Endometrial microvascular endothelial cells (primary cell): ENCODE results near the gene INSRR. TPM values are rescaled to one million over a fixed set of nuclear protein-coding genes. Genes with fewer than 3 reads are reported as not detected.

Experiments used
- in situ Hi-C: cut with HindIII; loops from 2 replicates; pipeline ENCODE4 v1.10.0; 2017; ENCODE audit warnings: low sequenced_read_pairs, low pct_unique_long_range_greater_than_20kb; ENCODE audit errors: inconsistent ontology term
- total RNA-seq: library from RNA; depleted of rRNA; stranded (reverse); fragments of >200 nt; gene quantifications from one replicate; pipeline ENCODE4 v1.2.3, GENCODE V29; 2015; ENCODE audit errors: inconsistent ontology term

Gene INSRR
- total RNA-seq, 1 donor from 2014 or later, result not detected

DNA sequence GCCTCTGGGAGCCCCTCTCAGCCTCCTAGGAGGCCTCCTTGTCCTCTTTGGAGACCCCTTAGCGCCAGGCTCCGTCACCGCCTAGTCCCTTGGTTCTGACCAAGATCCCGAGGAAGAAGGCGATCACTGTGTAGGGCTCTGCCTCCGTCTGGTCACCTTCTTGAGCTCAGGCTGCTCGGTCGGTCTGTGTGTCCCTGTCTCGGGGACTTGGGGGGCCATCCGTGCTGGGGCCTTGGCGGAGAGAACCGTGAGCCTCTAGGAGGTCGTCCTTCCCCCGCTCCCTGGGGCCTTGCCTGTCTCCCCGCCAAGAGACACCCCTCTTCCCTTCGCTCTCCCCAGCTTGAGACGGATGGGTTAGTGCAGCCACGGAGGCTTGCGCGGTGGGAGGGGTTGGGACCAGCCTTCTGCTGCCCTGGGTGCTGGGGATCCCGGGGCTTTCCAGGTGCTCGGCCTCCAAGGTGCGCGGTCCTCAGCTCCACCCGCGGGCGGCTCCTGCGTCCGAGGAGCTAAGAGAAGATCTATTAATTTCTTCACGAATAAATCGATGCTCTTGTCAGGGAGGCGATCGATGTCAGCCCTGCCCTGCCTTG lies 701 bp upstream of the INSRR start:
- in situ Hi-C loops, result no loop called here

DNA sequence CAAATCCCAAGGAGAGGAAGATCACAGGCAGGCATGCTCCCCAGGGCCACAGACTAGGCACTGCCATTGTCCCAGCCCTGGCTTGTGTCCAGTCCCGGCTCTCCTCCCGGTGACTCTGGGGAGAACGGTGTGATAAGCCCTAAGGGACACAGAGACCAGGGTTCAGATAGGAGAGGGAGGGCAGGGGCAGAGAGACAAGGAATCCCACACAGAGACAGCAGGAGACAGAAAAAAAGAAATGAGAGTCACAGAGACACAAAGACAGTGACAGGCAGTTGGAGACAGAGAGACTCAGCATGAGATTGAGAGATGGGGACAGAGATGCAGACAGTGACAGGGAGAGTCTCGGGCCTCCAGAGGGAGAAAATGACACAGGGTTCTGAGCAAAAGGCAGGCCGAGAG lies 361 bp downstream of the INSRR start:
- in situ Hi-C loops, result no loop called here

DNA sequence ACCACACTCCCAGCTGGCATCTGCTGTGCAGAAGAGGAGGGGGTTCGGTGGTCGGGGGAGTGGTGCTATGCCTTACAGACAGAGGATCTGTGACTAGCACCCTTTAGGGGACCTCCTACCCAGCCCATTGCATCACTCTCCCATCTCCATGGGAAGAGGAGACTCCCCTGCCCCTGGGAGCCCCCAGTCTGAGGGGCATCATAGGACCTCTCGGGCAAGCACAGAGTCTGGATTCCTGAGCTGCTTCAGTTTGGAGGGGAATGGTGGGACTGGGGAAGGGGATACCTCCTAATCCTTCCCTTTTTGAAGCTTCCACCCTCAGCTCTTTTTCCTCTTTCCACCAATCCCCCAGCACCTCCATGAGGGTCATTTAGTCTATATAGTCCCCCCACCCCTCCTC lies 1.4 kb downstream of the INSRR start:
- in situ Hi-C loops, result no loop called here

GRCh38 chr1:156856282-156856785 lies 2.6 kb downstream of the INSRR start:
- in situ Hi-C loops, result no loop called here

- in situ Hi-C loops, result no loop called here
Observed at GRCh38 chr1:156854634-156855033, 4.3 kb downstream of the INSRR start.

DNA sequence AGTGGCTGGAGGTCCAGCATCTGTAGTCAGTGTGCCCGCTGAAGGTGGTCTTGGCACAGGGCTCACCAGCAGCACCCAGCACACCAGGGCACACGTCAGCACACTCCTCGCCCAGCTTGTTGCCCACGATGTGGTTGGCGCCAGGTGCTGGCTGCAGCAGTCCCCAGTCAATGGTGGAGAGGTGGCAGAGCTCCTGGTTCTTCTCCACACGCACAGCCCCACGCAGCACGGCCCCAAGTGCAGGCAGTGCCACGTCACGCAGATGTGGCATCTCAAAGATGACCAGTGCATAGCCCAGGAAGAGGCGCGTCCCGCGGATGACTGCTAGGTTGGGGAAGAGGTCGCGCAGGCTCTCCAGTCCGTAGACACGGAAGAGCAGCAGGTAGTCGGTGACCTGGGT lies 5.2 kb downstream of the INSRR start:
- in situ Hi-C loops, result no loop called here

DNA sequence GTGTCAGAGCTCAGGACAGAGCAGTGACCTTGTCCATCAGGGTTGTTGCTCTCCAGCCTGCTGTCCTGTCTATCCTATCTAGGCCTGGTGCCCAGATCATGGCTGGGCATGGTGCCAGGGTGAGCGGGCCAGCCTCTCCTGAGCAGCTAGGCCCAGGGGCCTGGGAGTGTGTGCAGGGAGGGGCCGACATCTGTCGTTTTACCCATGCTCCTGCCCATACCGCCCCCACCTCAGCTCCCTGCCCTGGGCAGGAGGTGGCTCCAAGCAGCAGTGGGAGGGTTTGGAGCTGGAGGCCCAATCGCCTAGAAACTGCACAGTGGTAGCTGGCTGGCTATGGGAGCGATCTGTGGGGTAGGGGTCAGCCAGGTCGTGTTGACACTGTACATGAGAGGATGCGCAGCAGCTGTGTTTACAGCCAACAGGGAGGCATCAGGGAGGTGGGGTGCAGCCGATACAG lies 6.5 kb downstream of the INSRR start:
- in situ Hi-C loops, result no loop called here

DNA sequence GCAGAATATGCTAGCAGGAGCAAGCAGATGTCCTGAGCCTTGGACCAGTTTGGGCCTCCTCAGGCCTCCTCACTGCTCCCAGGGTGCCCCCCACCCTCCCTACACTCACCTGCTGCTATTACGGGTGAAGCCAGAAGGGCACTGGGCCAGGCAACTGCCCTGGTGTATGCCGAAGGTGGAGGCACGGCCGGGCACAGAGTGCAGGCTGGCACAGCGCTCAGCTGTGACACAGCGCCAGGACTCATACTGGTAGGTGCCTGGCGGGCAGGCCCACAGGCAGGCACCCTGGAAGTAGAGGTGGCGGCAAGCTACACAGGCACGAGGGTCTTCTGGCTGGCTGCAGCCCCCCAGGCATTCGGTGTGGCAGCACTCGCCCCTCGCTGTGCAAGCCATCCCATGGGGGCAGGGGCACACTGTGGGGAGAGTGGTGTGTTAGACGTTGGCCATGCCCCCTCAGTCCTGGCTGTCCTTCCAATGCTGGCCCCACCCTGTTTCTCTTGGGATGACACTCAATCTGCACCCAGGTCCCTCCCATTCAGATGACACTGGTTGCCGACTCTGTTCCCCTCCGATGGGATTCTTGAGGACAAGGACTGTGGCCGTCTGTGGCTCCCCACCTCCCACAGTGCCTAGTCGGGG lies 7.0 kb downstream of the INSRR start:
- in situ Hi-C loops, result no loop called here

- in situ Hi-C loops, result no loop called here
Observed at GRCh38 chr1:156849151-156849496, 9.8 kb downstream of the INSRR start.

DNA sequence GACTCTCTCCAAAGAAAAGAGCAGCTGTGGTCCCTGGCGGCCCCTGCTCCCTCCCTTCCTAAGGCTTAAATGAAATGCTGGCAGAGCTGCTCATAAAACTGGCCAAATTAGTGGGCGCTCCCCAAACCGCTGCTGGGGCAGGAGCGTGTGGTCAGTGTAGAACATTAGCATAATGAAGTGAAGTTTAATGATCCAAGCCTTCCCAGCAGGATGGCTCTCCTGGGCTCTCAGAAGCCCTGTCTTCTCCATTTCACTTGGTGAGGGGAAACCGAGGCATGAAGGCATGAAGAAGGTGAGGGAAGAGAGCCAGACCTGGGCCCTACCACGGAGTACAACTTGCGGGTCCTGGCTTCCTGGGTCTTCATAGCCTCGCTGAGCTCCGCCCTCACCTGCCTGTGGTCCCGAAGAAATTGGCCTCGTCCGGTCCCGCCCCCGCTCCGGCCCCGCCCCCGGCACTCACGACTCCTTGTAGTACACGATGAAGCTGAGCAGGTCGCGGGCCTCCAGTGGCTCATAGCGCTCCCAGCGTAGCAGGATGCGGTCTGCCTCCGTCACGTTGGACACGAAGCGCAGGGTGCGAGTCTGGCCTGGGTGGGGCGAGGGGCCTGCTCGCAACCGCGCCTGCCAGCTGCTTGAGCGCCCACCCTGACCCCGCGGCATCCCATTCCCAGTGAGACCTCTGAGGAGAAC lies 10.3 kb downstream of the INSRR start:
- in situ Hi-C loops, result no loop called here

DNA sequence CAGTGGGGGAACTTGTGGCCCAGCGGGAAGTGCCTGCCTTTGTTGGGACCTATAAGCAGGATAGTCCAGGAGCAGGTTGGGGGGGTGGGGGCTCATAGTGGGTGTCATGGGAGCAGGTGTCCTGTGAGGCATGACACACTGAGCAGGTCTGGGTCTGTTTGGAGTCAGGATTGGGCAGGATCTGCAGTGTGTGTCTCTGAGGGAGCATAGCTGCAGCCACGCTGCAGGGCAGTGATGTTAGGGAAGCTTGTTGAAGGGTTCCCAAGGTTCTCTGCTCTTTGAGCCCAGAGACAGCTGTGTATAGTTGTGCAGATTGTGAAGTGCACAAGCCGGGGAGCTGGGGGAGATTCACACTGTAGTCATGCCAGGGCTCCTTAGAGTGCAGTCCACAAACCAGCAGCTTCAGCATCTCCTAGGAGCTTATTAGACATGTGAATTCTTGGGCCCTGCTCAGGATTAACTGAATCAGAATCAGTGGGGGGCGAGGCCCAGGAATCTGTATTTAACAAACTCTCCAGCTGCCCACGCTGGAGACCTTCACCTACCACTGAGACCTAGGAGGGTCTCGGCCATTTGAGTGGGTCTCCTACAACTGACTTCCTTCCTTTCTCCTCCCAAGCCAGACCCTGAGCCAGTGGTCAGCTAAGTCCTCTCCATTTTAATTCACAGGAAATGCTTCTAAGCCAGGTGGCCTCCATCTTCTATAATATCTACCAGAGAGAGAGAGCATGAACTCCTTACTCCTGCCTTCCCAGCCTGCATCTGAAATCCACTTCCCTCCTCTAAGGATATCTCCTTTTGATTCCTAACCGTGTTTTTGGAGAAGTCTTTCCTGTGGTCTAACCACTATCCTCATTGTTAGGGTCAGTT lies 11.1 kb downstream of the INSRR start:
- in situ Hi-C loops, result no loop called here

DNA sequence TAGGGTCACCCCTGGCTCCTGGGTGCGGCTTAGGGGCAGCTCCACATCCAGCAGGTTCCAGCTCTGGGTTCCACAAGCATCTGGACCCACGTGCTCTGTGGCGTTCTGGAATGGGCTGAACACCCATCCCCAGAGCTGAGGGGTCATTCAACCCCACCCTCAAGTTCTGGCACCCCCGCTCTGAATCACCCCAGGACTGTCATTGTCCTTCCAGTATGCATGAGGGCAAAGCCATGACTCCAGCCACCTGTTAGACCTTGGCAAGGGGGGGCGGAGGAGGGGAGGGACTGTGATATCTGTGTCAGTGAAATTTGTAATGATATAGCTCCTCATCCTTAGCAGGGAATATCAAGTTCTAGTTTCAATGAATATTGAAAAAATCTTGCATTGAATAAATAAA lies 12.3 kb downstream of the INSRR start:
- in situ Hi-C loops, result no loop called here

DNA sequence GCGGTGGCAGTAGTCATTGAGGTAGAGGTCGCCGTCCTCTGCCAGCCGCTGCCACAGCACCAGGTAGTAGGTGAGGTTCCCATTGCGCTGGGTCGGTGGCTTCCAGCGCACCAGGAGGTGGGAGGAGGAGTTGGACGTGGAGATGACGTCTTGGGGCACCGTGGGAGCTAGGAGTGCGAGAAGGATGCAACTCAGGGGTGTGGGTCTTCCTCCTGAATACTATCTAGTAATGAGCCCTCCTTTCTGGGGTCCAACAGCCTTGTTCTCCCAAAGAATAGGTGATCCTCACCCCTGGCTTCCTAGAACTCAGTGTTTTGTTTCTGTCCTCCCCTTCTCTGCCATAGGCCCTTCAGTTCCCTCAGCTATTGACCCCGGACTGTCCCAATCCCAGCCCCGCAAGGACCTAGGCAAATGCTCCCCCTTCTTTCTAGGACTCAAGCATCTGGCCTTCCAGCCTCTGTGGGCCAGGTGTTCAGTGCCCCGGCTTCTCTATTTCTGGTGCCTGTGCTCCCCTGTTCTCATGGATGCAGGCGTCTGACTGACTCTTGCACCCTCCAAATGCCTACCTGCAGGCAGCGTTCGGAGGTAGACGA lies 12.9 kb downstream of the INSRR start:
- in situ Hi-C loops, result no loop called here

GRCh38 chr1:156845055-156845952 lies 13.6 kb downstream of the INSRR start:
- in situ Hi-C loops, result no loop called here

DNA sequence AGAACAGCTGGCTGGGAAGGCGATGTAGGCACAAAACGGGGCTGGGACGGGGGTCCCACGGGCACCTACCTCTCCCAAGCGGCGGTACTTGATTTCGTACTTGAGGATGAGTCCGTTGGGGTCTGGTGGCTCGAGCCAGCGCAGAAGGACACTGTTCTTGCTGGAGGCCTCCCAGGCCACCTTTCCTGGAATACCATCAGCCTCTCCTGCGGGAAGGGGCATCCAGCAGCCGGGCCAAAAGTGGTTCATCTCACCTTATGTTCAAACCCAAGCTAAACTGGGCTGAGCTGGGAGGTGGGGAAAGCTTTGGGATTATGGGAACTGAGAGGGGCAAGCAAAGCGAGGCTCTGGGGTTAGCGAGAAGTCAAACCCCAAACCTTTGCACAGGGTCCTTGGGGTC lies 14.3 kb downstream of the INSRR start:
- in situ Hi-C loops, result no loop called here

DNA sequence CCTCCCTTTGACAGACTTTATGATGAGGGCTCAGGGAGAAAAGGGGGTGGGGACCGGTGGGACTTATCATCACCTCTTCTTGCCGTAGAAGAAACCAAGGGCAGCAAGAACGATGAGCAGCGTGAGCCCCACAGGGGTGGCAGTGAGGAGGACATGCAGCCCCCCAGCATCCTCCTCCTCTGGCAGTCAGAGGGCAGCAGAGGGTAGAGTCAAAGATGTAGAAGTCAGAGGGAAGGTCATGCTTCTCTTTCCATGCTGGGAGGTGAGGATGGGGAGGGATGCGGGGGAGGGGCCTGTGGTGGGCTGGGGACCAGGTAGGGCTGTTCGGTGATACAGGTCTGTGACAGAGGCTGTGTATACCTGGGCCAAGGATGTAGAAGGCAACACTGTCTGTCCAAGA lies 14.8 kb downstream of the INSRR start:
- in situ Hi-C loops, result no loop called here

GRCh38 chr1:156842618-156843300 lies 16.2 kb downstream of the INSRR start:
- in situ Hi-C loops, result no loop called here
